ENCODE data around the gene ARFGAP2.

GRCh38 chr11:47172740-47173336 is 3.8 kb downstream of the ARFGAP2 start:
- TF ChIP-seq GATA2 (IDR thresholded peaks at IDR 0.05; ENCODE audit: low read depth, low read length) (no peak), GATA3 (IDR thresholded peaks at IDR 0.05; ENCODE audit: low read depth, low read length) (no peak)

Data from SH-SY5Y (cell line).